ENCODE results near the gene SLC2A4RG.
A peak's percentile ranks its signal among the peaks of the same experiment; 100 is the strongest.

The SLC2A4RG gene, protein sequence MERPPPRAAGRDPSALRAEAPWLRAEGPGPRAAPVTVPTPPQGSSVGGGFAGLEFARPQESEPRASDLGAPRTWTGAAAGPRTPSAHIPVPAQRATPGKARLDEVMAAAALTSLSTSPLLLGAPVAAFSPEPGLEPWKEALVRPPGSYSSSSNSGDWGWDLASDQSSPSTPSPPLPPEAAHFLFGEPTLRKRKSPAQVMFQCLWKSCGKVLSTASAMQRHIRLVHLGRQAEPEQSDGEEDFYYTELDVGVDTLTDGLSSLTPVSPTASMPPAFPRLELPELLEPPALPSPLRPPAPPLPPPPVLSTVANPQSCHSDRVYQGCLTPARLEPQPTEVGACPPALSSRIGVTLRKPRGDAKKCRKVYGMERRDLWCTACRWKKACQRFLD

DNA sequence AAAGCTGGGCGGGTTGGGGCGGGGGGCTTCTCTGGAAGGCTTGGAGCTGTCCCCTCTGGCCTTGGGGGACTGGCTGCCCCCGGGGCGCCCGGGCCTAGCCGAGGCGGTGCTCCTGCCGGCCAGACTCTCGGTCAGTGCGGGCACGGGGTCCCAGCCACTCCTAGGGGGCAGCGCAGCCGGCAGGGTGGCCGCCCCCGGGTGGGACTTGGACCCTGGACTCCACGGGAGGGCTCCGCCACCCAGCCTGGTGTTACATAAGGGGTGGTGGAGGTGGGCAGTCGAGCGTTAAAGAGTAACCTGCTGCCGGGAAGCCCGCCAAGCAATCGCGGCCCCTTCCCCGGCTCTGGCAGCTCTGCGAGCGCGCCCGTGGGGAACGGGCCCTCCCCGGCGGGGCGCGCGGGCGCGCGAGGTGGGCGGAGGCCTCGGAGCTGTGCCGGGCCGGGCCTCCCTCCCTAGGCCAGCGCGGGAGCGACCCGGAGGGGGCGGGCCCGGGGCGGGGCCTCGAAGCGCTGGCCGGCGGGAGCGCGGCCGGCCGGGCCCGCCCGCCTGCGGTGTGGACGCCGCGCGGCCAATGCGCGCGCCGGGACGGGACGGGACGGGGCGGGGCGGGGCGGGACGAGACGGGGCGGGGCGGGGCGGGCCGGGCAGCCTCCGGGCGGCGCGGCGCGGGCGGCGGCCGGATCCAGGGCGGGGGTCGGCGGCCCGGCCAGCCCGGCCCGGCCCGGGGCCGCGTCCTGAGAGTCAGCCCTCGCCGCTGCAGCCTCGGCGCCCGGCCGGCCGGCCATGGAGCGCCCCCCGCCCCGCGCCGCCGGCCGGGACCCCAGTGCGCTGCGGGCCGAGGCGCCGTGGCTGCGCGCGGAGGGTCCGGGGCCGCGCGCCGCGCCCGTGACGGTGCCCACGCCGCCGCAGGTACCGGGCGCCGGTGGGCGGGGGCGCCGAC is at the start of gene SLC2A4RG:
Gene SLC2A4RG (plus strand): TSS at position 647 of the 940 bp plus-strand sequence. CDS start 137 bp downstream, at position 784.
- H3K4me3 Mint-ChIP-seq: peak within 1 kb of the TSS; percentile 94
- ATAC-seq (replicated peaks; ENCODE audit: extremely low read depth, poor library complexity, severe bottlenecking): no peak
- DNase-seq (ENCODE audit: low spot score in 2 of 2): peak in 1 of 2 donors; percentile 25
- no peaks in the 10 kb centered on the region for H3K9me3 Mint-ChIP-seq
- peaks cover 44% of the 10 kb centered on the region for H3K36me3 Mint-ChIP-seq (ENCODE audit: insufficient read depth)
- no peak within 1 kb of the TSS for H3K27ac Mint-ChIP-seq (ENCODE audit: low read depth)
- H3K27me3 Mint-ChIP-seq: no peaks in the 10 kb centered on the region
- H3K4me1 Mint-ChIP-seq: peaks cover 14% of the 10 kb centered on the region

DNA sequence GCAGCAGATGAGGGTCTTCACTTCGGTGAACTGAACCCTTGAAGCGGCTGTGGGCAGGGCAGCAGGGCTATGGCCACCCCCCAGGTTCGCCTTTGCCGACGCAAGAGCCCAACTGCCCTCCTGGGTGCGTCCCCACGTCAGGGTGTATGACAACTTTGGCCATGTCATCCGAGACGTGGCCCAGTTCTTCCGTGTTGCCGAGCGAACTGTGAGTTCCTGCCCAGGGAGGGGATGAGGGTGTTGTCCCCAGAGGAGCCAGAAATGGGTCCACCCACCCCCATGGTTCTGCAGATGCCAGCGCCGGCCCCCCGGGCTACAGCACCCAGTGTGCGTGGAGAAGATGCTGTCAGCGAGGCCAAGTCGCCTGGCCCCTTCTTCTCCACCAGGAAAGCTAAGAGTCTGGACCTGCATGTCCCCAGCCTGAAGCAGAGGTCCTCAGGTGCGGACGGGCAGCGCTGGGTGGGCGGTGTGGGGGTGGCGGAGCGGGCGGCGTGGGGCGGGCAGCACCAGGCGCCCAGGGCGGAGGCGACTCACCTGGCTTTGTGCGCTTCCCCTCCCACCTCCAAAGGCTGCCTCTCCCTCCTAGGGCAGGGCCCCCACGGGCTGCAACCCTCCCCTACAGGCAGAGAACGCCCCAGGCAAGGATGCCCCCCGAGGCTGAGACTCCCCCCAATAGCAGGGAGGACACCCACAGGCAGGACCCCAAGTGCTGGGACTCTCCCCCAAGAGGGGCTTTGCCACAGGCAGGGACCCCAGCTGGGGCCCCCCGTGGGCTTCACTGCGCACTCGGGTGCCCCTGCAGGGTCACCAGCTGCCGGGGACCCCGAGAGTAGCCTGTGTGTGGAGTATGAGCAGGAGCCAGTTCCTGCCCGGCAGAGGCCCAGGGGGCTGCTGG is 49.3 kb upstream of the SLC2A4RG start:
- Mint-ChIP-seq H3K4me3 (no peak overlapping the region), H3K27ac (ENCODE audit: low read depth) (no peak overlapping the region), H3K9me3 (no peaks in the 10 kb centered on the region), H3K36me3 (ENCODE audit: insufficient read depth) (peaks cover 26% of the 10 kb centered on the region), H3K27me3 (no peaks in the 10 kb centered on the region), H3K4me1 (peaks cover 9% of the 10 kb centered on the region)
- ATAC-seq (replicated peaks; ENCODE audit: extremely low read depth, poor library complexity, severe bottlenecking): no peak
- DNase-seq (ENCODE audit: low spot score in 2 of 2): no peak

DNA sequence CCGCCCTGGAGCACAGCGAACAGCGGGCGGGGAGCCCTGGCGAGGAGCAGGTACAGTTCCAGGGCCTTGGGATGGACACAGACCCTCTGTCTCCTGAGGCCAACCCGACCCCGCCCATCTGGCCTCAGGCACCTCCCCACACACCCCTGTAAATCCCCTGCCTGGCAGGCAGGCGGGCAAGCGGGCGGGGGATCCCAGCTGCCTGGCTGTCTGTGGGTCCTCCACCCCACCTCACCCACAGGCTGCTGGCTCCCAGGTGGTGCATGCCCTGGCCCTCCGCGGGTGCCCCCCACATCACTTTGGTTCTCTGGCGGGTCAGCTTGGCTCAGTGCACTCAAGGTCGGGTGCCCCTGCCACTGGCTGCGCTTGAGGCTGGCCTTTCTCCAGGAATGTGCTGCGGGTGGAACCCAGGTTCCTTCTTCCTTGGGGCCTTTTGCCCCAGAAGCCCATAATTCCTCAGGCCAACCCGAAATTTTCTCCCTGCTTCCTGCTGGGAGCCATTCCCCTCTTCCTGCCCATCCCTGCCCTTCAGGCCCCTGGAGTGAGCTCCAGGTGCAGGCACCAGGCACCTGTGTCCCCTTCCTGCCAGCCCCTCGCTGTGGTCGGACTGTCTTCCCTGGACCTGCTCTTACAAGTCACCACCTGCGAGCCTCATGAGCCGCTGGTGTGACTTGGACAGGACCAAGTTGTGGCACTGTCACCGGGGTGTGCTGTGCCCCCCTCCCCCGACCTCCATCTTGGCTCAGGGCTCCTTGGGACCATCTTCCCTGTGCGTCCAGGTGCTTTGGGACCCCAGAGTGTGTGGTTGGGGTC is 48.5 kb upstream of the SLC2A4RG start:
- no peaks in the 10 kb centered on the region for H3K9me3 Mint-ChIP-seq
- H3K36me3 Mint-ChIP-seq (ENCODE audit: insufficient read depth): peaks cover 30% of the 10 kb centered on the region
- DNase-seq (ENCODE audit: low spot score in 2 of 2) (no peak), ATAC-seq (replicated peaks; ENCODE audit: extremely low read depth, poor library complexity, severe bottlenecking) (no peak)
- peak overlapping the region; percentile 11 for H3K4me3 Mint-ChIP-seq
- no peak overlapping the region for H3K27ac Mint-ChIP-seq (ENCODE audit: low read depth)
- no peaks in the 10 kb centered on the region for H3K27me3 Mint-ChIP-seq
- H3K4me1 Mint-ChIP-seq: peaks cover 11% of the 10 kb centered on the region

DNA sequence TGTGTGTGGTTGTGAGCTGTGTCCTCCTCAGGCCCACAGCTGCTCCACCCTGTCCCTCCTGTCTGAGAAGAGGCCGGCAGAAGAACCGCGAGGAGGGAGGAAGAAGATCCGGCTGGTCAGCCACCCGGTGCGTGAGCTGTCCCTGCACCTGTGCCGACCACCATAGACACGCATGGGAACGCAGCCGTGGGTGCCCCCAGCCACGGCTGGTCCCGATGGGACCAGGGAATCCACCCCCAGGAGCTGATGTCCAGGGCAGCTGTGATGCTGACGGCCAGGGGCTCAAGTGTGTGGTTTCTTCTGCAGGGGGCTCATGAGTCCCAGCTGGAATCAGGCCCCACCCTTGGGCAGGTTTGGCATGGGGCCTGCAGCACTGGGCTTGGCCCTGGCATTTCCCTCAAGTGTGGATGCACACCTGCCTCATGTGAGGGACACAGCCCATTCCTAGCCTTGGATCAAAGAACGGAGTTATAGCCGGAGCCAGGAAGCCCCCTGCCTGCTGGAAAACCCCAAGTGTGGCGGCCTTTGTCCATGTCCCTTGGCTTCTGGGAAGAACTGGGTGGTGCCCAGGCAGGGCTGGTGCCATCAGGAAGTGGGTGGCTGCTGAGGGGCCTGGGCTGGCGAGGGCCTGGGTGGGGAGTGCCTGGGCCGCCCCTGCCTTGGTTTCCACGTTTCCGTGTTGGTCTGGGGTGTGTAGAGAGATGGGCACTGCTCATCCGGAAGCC is 47.7 kb upstream of the SLC2A4RG start:
- no peak for DNase-seq (ENCODE audit: low spot score in 2 of 2)
- peak overlapping the region; percentile 96 for H3K27ac Mint-ChIP-seq (ENCODE audit: low read depth)

DNA sequence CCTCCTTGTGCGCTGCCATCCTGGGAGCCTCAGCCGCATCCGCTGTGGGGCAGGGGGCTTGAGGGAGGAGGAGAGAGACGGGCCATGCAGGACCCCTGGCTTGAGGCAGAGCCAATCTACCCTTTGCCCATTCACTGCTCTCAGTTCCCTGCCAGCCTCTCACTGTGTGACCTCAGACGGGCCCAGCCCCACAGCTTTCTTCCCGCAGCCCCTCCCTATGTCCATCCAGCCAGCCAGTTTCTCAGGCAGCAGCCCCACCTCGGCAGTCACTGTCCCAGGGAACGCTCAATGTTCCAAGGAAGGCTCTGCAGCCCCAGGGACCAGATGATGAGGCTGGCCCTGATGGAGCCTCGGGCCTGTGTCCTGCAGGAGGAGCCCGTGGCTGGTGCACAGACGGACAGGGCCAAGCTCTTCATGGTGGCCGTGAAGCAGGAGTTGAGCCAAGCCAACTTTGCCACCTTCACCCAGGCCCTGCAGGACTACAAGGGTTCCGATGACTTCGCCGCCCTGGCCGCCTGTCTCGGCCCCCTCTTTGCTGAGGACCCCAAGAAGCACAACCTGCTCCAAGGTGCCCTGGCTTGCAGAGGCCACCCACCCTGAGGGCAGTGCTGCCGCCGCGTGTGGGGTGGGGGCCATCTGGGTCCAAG is 47.0 kb upstream of the SLC2A4RG start:
- Mint-ChIP-seq H3K4me3 (peak overlapping the region; percentile 25), H3K9me3 (no peaks in the 10 kb centered on the region), H3K27ac (ENCODE audit: low read depth) (peak overlapping the region; percentile 96), H3K27me3 (no peaks in the 10 kb centered on the region), H3K4me1 (peaks cover 14% of the 10 kb centered on the region), H3K36me3 (ENCODE audit: insufficient read depth) (peaks cover 32% of the 10 kb centered on the region)
- ATAC-seq (replicated peaks; ENCODE audit: extremely low read depth, poor library complexity, severe bottlenecking) (no peak), DNase-seq (ENCODE audit: low spot score in 2 of 2) (no peak)

More for the DNA sequence above, 47.7 kb upstream of the SLC2A4RG start:
- Mint-ChIP-seq H3K27me3 (no peaks in the 10 kb centered on the region), H3K36me3 (ENCODE audit: insufficient read depth) (peaks cover 32% of the 10 kb centered on the region), H3K4me3 (no peak overlapping the region), H3K9me3 (no peaks in the 10 kb centered on the region), H3K4me1 (peaks cover 14% of the 10 kb centered on the region)
- no peak for ATAC-seq (replicated peaks; ENCODE audit: extremely low read depth, poor library complexity, severe bottlenecking)

DNA sequence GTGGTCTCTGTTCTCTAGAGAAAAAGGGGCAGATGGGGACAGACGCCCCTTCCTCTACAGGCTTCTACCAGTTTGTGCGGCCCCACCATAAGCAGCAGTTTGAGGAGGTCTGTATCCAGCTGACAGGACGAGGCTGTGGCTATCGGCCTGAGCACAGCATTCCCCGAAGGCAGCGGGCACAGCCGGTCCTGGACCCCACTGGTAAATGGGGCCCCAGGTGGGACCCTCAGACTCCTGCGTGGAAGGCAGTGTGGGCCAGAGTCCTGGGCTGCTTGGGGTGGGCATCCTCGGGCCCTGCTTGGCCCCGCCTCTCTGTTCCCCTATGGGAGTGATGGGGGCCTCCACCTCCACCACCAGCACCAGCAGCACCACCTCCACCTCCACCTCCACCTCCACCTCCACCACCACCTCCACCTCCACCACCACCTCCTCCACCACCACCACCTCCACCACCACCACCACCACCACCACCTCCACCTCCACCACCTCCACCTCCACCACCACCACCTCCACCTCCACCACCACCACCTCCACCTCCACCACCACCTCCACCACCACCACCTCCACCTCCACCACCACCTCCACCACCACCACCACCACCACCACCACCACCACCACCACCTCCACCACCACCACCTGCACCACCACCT is 46.4 kb upstream of the SLC2A4RG start:
- Mint-ChIP-seq H3K4me1 (peaks cover 14% of the 10 kb centered on the region), H3K36me3 (ENCODE audit: insufficient read depth) (peaks cover 35% of the 10 kb centered on the region), H3K27me3 (no peaks in the 10 kb centered on the region), H3K4me3 (peak overlapping the region; percentile 68), H3K27ac (ENCODE audit: low read depth) (peak overlapping the region; percentile 96), H3K9me3 (no peaks in the 10 kb centered on the region)
- ATAC-seq (replicated peaks; ENCODE audit: extremely low read depth, poor library complexity, severe bottlenecking) (no peak), DNase-seq (ENCODE audit: low spot score in 2 of 2) (no peak)

DNA sequence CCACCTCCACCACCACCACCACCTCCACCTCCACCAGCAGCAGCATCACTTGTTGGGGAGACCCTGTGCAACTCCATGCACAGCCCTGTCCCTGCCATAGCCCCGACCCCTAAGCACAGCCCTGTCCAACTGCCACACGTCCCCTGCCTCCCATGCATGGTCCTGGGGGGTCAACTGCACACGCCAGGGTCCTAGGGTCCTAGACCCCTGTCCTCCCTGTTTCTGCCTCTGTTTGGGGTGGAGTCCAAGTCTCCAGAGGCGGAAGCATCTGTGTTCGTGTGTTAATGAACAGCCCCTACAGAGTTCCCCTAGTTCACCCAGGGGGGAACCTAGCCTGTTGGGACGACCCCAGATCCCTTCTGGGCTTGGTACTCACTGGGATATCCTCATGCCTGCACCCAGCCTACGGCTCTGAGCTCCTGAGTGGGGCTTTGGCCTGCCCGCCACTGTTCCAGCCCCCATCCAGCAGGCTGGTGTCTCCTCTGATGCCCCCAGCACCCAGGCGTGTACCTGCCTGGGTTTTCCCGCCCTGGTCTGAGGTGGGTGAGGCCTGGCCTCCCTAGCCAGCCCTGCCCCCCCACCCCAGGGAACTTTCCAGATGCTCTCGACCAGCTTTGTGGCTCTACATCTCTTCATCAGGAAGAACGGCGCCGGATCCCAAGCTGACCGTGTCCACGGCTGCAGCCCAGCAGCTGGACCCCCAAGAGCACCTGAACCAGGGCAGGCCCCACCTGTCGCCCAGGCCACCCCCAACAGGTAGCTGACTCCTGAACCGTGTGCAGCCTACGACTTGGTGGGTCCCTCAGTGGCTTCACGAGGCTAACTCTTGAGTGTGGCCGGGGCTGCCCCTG is 45.6 kb upstream of the SLC2A4RG start:
- peaks cover 35% of the 10 kb centered on the region for H3K36me3 Mint-ChIP-seq (ENCODE audit: insufficient read depth)
- no peaks in the 10 kb centered on the region for H3K9me3 Mint-ChIP-seq
- H3K4me3 Mint-ChIP-seq: peak overlapping the region; percentile 68
- H3K27ac Mint-ChIP-seq (ENCODE audit: low read depth): peak overlapping the region; percentile 96
- DNase-seq (ENCODE audit: low spot score in 2 of 2) (no peak), ATAC-seq (replicated peaks; ENCODE audit: extremely low read depth, poor library complexity, severe bottlenecking) (no peak)
- H3K4me1 Mint-ChIP-seq: peaks cover 14% of the 10 kb centered on the region
- H3K27me3 Mint-ChIP-seq: no peaks in the 10 kb centered on the region

DNA sequence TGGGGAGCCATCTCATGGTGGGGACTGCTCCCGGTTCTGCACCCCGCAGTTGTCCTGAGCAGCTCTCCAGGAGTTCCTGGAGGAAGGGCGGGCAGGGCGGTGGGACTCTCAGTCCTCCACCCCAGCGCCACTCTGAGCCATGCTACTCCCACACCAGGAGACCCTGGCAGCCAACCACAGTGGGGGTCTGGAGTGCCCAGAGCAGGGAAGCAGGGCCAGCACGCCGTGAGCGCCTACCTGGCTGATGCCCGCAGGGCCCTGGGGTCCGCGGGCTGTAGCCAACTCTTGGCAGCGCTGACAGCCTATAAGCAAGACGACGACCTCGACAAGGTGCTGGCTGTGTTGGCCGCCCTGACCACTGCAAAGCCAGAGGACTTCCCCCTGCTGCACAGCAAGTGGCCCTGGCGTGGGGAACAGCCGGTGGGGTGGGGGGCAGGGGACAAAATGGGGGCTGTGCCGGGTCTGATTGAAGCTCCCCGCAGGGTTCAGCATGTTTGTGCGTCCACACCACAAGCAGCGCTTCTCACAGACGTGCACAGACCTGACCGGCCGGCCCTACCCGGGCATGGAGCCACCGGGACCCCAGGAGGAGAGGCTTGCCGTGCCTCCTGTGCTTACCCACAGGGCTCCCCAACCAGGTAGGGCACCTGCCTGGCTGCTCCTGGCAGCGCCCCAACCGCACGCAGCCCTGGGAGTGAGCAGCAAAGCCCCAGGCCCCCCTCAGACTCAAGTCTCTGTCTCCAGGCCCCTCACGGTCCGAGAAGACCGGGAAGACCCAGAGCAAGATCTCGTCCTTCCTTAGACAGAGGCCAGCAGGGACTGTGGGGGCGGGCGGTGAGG is 44.8 kb upstream of the SLC2A4RG start:
- Mint-ChIP-seq H3K4me3 (peak overlapping the region; percentile 68), H3K9me3 (no peaks in the 10 kb centered on the region), H3K27ac (ENCODE audit: low read depth) (peak overlapping the region; percentile 96), H3K4me1 (peaks cover 19% of the 10 kb centered on the region), H3K36me3 (ENCODE audit: insufficient read depth) (peaks cover 39% of the 10 kb centered on the region), H3K27me3 (no peaks in the 10 kb centered on the region)
- no peak for ATAC-seq (replicated peaks; ENCODE audit: extremely low read depth, poor library complexity, severe bottlenecking)
- DNase-seq (ENCODE audit: low spot score in 2 of 2): no peak

Data from central memory CD8-positive, alpha-beta T cell (primary cell).